ENCODE measurements around the gene GNG13. TPM values are rescaled to one million over a fixed set of nuclear protein-coding genes. Genes with fewer than 3 reads are reported as not detected.
"Not testable (repeated sequence)": the region's sequence is repeated elsewhere in the genome, so short reads cannot be mapped to it uniquely, and the experiment has no call there.

The GNG13 gene
- total RNA-seq, 3 donors from 2014 or later (not counting 1 experiment from before 2014, with no cell fraction given): not detected

DNA sequence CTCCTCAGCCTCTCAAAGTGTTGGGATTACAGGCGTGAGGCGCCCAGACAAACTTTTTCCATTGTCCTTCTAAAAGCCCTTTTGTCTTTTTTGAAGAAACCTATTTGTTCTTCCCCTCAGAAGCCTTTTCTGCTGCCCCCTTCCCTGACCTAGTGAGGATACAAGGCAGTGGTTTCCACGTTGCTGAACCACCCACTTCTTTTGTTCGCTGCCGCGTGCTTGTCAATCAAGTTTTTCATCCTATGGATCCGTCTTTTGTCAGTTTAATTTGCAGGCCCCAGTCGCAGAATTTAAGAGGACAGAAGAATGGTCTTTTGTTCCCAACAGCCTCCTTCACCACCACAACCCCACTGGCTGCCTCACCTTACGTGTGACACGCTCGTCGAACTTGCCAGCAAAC, 20.2 kb upstream of the GNG13 start:
- Histone ChIP-seq H3K27ac (ENCODE audit: low read length) (no peak overlapping the region), H3K4me1 (ENCODE audit: control insufficient read depth, insufficient read depth, low read length) (peaks cover 6% of the 10 kb centered on the region), H3K9me3 (ENCODE audit: control insufficient read depth, insufficient read depth, low read length) (no peaks in the 10 kb centered on the region), H3K36me3 (ENCODE audit: control insufficient read depth, insufficient read depth, low read length) (no peaks in the 10 kb centered on the region), H3K27me3 (ENCODE audit: control insufficient read depth, insufficient read depth, low read length) (peaks cover 3% of the 10 kb centered on the region), H3K4me3 (ENCODE audit: low read length) (no peak overlapping the region)
- TF ChIP-seq, protein P1, sequence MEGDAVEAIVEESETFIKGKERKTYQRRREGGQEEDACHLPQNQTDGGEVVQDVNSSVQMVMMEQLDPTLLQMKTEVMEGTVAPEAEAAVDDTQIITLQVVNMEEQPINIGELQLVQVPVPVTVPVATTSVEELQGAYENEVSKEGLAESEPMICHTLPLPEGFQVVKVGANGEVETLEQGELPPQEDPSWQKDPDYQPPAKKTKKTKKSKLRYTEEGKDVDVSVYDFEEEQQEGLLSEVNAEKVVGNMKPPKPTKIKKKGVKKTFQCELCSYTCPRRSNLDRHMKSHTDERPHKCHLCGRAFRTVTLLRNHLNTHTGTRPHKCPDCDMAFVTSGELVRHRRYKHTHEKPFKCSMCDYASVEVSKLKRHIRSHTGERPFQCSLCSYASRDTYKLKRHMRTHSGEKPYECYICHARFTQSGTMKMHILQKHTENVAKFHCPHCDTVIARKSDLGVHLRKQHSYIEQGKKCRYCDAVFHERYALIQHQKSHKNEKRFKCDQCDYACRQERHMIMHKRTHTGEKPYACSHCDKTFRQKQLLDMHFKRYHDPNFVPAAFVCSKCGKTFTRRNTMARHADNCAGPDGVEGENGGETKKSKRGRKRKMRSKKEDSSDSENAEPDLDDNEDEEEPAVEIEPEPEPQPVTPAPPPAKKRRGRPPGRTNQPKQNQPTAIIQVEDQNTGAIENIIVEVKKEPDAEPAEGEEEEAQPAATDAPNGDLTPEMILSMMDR (IDR thresholded peaks at IDR 0.05): no peak
- H3K4me1 Mint-ChIP-seq: no peaks in the 10 kb centered on the region
- DNase-seq: no peak
- peaks cover 0 to 8% of the 10 kb centered on the region in 2 donors for H3K27me3 Mint-ChIP-seq (ENCODE audit: low read depth in 2 of 2)
- H3K9me3 Mint-ChIP-seq: no peaks in the 10 kb centered on the region
- no peak overlapping the region for H3K4me3 Mint-ChIP-seq
- WGBS (ENCODE audit: insufficient coverage): 86% methylated on average over 12 of the region's 12 CpGs
- no peaks in the 10 kb centered on the region for H3K36me3 Mint-ChIP-seq
- no peak for ATAC-seq
- intact Hi-C loops (cut with micrococcal nuclease): no loop called here
- H3K27ac Mint-ChIP-seq: no peak overlapping the region

DNA sequence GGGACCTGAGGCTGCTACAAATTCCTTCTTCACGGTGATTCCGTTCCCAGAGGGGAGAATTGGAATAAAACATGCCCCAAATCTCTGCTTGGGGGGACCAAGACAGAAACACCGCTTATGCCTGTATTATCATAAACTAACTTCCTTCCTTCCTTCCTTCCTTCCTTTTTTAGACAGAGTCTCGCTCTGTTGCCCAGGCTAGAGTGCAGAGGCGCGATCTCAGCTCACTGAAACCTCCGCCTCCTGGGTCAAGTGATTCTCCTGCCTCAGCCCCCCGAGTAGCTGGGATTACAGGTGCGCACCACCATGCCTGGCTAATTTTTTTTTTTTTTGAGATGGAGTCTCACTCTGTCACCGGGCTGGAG, 19.5 kb upstream of the GNG13 start:
- 30% methylated on average over 10 of the region's 10 CpGs for WGBS (ENCODE audit: insufficient coverage)
- H3K27ac ChIP-seq (ENCODE audit: low read length); H3K4me1 Mint-ChIP-seq; H3K4me1 ChIP-seq (ENCODE audit: control insufficient read depth, insufficient read depth, low read length); H3K27me3 Mint-ChIP-seq (ENCODE audit: low read depth in 2 of 2); H3K4me3 ChIP-seq (ENCODE audit: low read length); H3K36me3 ChIP-seq (ENCODE audit: control insufficient read depth, insufficient read depth, low read length); ATAC-seq; H3K9me3 Mint-ChIP-seq; H3K9me3 ChIP-seq (ENCODE audit: control insufficient read depth, insufficient read depth, low read length); H3K27me3 ChIP-seq (ENCODE audit: control insufficient read depth, insufficient read depth, low read length); intact Hi-C loops (cut with micrococcal nuclease); H3K36me3 Mint-ChIP-seq; H3K27ac Mint-ChIP-seq; DNase-seq; H3K4me3 Mint-ChIP-seq: not testable (repeated sequence)

DNA sequence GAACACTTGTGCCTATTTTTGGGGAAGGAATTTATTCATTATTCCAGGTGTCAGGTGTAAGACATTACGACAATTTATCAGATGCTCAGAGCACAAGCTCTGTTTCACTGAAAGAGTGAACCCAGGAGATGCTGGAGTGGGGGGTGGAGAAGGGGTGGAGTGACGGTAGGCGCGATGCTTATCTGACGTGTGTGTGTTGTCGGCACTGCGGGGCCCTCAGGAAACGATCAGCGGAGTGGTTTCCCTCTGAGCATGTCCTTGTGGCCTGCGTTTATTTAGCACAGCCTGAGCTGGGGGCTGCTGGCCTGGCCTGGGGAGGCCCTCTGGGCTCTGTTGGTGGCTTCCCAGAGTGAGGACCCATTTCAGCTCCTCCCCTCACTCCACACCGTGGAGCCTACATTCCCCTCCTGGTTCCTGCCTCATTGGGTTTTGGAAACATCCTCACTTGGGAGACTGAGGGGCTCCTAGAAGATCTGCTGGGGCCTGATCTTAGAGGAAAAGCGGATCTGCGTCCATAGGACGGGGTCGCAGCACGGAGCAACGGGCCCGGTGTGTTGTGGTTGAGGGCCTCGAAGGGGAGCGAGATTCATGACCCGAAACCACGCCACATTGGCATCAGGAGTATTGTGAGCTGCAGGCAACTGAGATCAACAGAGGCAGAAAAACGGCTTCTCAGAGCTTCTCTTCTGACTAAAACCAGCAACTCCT, 19.0 kb upstream of the GNG13 start:
- H3K27ac ChIP-seq (ENCODE audit: low read length): no peak overlapping the region
- TF ChIP-seq, protein P1 (IDR thresholded peaks at IDR 0.05): no peak
- Mint-ChIP-seq H3K4me3 (no peak overlapping the region), H3K36me3 (no peaks in the 10 kb centered on the region), H3K4me1 (no peaks in the 10 kb centered on the region), H3K27ac (no peak overlapping the region), H3K27me3 (ENCODE audit: low read depth in 2 of 2) (peaks cover 0 to 9% of the 10 kb centered on the region in 2 donors), H3K9me3 (no peaks in the 10 kb centered on the region)
- H3K4me3 ChIP-seq (ENCODE audit: low read length): no peak overlapping the region
- ATAC-seq: peak in 2 of 3 donors; percentile 57 to 79
- 3% methylated on average over 23 of the region's 23 CpGs for WGBS (ENCODE audit: insufficient coverage)
- no peaks in the 10 kb centered on the region for H3K36me3 ChIP-seq (ENCODE audit: control insufficient read depth, insufficient read depth, low read length)
- peak in 1 of 2 donors; percentile 57 for DNase-seq
- H3K9me3 ChIP-seq (ENCODE audit: control insufficient read depth, insufficient read depth, low read length): no peaks in the 10 kb centered on the region
- peaks cover 6% of the 10 kb centered on the region for H3K4me1 ChIP-seq (ENCODE audit: control insufficient read depth, insufficient read depth, low read length)
- H3K27me3 ChIP-seq (ENCODE audit: control insufficient read depth, insufficient read depth, low read length): peaks cover 3% of the 10 kb centered on the region
- intact Hi-C loops (cut with micrococcal nuclease): no loop called here

DNA sequence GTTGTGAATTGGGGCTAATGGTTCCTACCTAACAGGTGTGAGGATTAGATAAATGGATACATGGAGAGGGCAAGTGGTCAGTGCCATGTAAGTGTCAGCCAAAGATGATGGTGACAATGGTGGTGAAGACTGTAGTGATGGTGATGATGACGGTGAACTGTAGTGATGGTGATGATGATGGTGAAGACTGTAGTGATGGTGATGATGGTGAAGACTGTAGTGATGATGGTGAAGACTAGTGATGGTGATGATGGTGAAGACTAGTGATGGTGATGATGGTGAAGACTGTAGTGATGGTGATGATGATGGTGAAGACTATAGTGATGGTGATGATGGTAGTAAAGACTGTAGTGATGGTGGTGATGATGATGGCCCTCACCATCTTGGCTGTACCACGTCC, 18.1 kb upstream of the GNG13 start:
- intact Hi-C loops (cut with micrococcal nuclease): no loop called here
- ATAC-seq: peak in 1 of 3 donors; percentile 52
- H3K4me1 Mint-ChIP-seq: no peaks in the 10 kb centered on the region
- Histone ChIP-seq H3K36me3 (ENCODE audit: control insufficient read depth, insufficient read depth, low read length) (no peaks in the 10 kb centered on the region), H3K27ac (ENCODE audit: low read length) (no peak overlapping the region), H3K4me3 (ENCODE audit: low read length) (no peak overlapping the region), H3K9me3 (ENCODE audit: control insufficient read depth, insufficient read depth, low read length) (no peaks in the 10 kb centered on the region), H3K4me1 (ENCODE audit: control insufficient read depth, insufficient read depth, low read length) (peaks cover 6% of the 10 kb centered on the region), H3K27me3 (ENCODE audit: control insufficient read depth, insufficient read depth, low read length) (peaks cover 8% of the 10 kb centered on the region)
- no peak overlapping the region for H3K4me3 Mint-ChIP-seq
- no peak overlapping the region for H3K27ac Mint-ChIP-seq
- no peaks in the 10 kb centered on the region for H3K36me3 Mint-ChIP-seq
- no peak for DNase-seq
- no peaks in the 10 kb centered on the region for H3K9me3 Mint-ChIP-seq
- 83% methylated on average over 2 of the region's 2 CpGs for WGBS (ENCODE audit: insufficient coverage)
- H3K27me3 Mint-ChIP-seq (ENCODE audit: low read depth in 2 of 2): peaks cover 0 to 12% of the 10 kb centered on the region in 2 donors
- TF ChIP-seq, protein P1 (IDR thresholded peaks at IDR 0.05): no peak
